Measurements from ENCODE around the gene PHF1.

Gene PHF1

DNA sequence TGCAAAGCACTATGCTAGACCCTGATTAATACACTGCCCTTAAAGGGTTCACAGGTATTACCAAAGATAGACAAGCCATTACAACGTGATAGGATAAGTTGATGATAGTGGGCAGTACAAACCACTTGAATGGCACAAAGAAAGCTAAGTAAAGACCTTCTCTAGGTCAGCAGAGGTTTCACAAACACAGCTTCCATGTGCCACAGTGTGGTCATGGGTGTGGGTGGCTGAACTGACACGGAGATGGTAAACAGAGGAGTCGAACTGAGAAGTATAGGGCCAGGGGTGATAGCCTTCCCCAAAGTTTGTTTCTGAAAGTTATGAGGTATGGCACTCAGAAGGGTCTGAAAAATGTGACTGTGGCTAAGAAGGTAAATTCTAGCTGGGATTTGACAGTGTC is 47.9 kb downstream of the PHF1 start:
- no peak for DNase-seq

DNA sequence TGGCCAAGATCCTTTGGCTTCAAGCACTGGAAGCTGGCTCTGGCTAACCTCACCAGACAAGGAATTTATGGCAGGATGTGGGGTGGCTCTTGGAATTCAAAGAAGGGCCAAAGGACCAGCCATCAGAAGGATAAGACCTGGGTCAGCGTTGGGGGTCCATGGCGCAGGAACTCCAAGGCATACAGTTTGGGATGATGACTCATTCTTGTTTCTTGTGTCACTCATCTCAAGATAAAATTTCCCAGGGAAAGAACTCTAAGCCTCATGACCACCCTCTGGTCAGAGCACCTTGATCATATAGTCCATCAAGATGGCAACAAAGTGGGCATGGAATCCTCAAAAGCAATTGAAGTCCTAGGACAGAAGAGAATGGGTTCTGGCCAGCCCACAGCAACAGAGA is 48.4 kb downstream of the PHF1 start:
- DNase-seq: no peak

Measured in hematopoietic multipotent progenitor cell treated with erythropoietin and hydrocortisone succinate and interleukin-3 and kit ligand, for 4 days (in vitro differentiated cells).